Dedifferentiated amniotic fluid mesenchymal stem cell (primary cell): ENCODE measurements around the gene LIME1.

Experiments used
- DNase-seq: peaks from one replicate; pipeline ENCODE4 v3.0.0-alpha.2; 2016; ENCODE audit errors: extremely low spot score

LIME1 gene

GRCh38 chr20:63696628-63697356 lies 39.7 kb upstream of the LIME1 start, which contains the start of gene TNFRSF6B:
TNFRSF6B (plus strand) TSS chr20:63696652; CDS start chr20:63696768, 116 bp downstream.
- no peak for DNase-seq

- no peak for DNase-seq
Measured at GRCh38 chr20:63697357-63697867, 39.1 kb upstream of the LIME1 start.

- no peak for DNase-seq
Measured at GRCh38 chr20:63697868-63698545, 38.5 kb upstream of the LIME1 start.

- DNase-seq: peak; percentile 32
Measured at GRCh38 chr20:63698739-63699465, 37.6 kb upstream of the LIME1 start.

- no peak for DNase-seq
Measured at GRCh38 chr20:63699466-63700198, 36.8 kb upstream of the LIME1 start.

GRCh38 chr20:63700199-63701050 lies 36.0 kb upstream of the LIME1 start:
- DNase-seq: no peak

GRCh38 chr20:63701051-63701328 lies 35.5 kb upstream of the LIME1 start:
- no peak for DNase-seq

- no peak for DNase-seq
Measured at GRCh38 chr20:63701329-63702035, 35.0 kb upstream of the LIME1 start.

GRCh38 chr20:63702036-63702665 lies 34.3 kb upstream of the LIME1 start:
- no peak for DNase-seq

- DNase-seq: no peak
Measured at GRCh38 chr20:63702751-63703470, 33.6 kb upstream of the LIME1 start.

- no peak for DNase-seq
Measured at GRCh38 chr20:63703471-63703975, 32.9 kb upstream of the LIME1 start.

GRCh38 chr20:63703976-63704748 lies 32.3 kb upstream of the LIME1 start:
- no peak for DNase-seq

GRCh38 chr20:63704749-63705117 lies 31.7 kb upstream of the LIME1 start:
- DNase-seq: no peak

- no peak for DNase-seq
Measured at GRCh38 chr20:63705232-63706026, 31.0 kb upstream of the LIME1 start.

- DNase-seq: no peak
Measured at GRCh38 chr20:63706027-63706695, 30.3 kb upstream of the LIME1 start.

GRCh38 chr20:63706852-63707557 lies 29.5 kb upstream of the LIME1 start:
- peak; percentile 29 for DNase-seq
